H1 (cell line): ENCODE data around the gene GOLPH3L.

Experiments
- EZH2 ChIP-seq: fragments of 200-600 bp; sonication (generic); IDR thresholded peaks from 2 replicates; pipeline ENCODE4 v1.7.1; 2012; ENCODE audit warnings: low read depth, mild to moderate bottlenecking, moderate library complexity, low read length, inconsistent platforms; ENCODE audit not compliant: severe bottlenecking
- SIN3A ChIP-seq, 2 experiments: IDR thresholded peaks in 1 of 2; conservative IDR thresholded peaks in 1 of 2; 2 replicates each; pipeline ENCODE4 v1.6.1; 2011 to 2012; ENCODE audit warnings: low read length in 2 of 2, improper control_type of control experiment in 1 of 2, low read depth in 1 of 2, mild to moderate bottlenecking in 1 of 2
- SIX5 ChIP-seq: IDR thresholded peaks from 2 replicates; pipeline ENCODE4 v1.6.1; 2011; ENCODE audit warnings: mild to moderate bottlenecking, low read depth, low read length
- TF ChIP-seq, protein P1 (sequence below), 3 experiments: IDR thresholded peaks; 1 replicate in 2 of 3; 2 replicates in 1 of 3; pipeline versions ENCODE4 v1.5.1 to v1.6.1; 2011; ENCODE audit warnings: low read length in 3 of 3, mild to moderate bottlenecking in 3 of 3, inconsistent platforms in 2 of 3, low read depth in 1 of 3, moderate library complexity in 1 of 3; ENCODE audit not compliant: insufficient read depth in 1 of 3; ENCODE audit errors: control extremely low read depth in 1 of 3

DNA sequence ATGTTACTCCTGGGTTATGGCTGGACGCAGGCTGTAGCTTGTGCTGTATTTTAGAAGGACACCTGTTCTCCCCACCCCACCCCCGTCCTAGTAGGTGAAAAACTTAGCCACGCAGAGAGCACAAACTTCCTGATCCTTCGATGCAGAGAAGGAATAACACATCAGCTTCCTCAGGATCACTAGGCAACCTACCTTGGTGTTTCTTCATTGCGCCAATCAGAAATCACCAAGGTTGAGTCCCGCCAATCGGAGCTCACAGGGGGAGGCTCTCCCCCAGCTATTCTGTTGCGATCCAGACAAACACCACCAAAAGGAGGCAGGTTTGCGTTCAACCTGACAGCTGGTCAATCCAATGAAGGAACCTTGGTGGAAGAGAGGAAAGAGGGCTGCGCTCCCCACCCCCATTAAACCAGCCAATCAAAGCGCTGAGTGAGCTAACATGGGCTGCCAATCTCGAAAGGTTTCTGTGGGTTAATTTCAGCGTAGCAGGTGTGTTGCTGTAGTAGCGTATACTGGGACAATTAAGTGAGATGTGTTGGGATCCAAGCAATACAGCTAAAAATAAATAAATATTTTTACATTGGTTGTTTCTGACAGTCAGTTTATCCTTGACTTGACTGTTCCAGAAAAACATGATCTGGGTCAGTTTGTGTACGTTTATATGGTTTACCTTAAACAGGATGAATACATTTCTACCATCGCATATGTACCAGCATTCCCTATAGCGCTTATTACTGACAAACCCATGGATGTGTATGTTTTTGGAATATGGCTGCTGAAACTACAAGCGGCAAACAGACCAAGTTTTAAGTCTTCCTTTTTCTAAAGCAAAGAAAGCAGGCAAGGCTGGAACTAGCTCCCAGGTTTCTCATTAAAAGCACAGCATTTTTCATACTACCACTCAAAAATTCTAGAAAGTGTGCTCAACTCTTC, at the start of gene GOLPH3L:
- TF ChIP-seq, protein P1, sequence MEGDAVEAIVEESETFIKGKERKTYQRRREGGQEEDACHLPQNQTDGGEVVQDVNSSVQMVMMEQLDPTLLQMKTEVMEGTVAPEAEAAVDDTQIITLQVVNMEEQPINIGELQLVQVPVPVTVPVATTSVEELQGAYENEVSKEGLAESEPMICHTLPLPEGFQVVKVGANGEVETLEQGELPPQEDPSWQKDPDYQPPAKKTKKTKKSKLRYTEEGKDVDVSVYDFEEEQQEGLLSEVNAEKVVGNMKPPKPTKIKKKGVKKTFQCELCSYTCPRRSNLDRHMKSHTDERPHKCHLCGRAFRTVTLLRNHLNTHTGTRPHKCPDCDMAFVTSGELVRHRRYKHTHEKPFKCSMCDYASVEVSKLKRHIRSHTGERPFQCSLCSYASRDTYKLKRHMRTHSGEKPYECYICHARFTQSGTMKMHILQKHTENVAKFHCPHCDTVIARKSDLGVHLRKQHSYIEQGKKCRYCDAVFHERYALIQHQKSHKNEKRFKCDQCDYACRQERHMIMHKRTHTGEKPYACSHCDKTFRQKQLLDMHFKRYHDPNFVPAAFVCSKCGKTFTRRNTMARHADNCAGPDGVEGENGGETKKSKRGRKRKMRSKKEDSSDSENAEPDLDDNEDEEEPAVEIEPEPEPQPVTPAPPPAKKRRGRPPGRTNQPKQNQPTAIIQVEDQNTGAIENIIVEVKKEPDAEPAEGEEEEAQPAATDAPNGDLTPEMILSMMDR (IDR thresholded peaks at IDR 0.05; ENCODE audit: control extremely low read depth in 1 of 3, insufficient read depth in 1 of 3, low read depth in 1 of 3, low read length in 3 of 3): no peak
- no peak for TF ChIP-seq EZH2
- TF ChIP-seq SIX5: no peak
- TF ChIP-seq SIN3A (conservative IDR thresholded peaks at IDR 0.05 in 1 of 2, IDR thresholded peaks at IDR 0.05 in 1 of 2; ENCODE audit: low read depth in 1 of 2, low read length in 2 of 2): peak in 1 of 2 experiments; percentile 76; a peak in 1 of 4 replicates
